NT2/D1 (cell line): ENCODE measurements around the gene RYR3.

Source experiments
- SUZ12 ChIP-seq: IDR thresholded peaks from 2 replicates; pipeline ENCODE4 v1.6.1; 2011; ENCODE audit not compliant: insufficient read length, insufficient read depth; ENCODE audit errors: extremely low read depth
- YY1 ChIP-seq: IDR thresholded peaks from 2 replicates; pipeline ENCODE4 v1.6.1; 2011; ENCODE audit not compliant: insufficient read length, insufficient read depth
- ZNF274 ChIP-seq: IDR thresholded peaks from 2 replicates; pipeline ENCODE4 v1.6.1; 2011; ENCODE audit warnings: mild to moderate bottlenecking, low read depth, low read length

DNA sequence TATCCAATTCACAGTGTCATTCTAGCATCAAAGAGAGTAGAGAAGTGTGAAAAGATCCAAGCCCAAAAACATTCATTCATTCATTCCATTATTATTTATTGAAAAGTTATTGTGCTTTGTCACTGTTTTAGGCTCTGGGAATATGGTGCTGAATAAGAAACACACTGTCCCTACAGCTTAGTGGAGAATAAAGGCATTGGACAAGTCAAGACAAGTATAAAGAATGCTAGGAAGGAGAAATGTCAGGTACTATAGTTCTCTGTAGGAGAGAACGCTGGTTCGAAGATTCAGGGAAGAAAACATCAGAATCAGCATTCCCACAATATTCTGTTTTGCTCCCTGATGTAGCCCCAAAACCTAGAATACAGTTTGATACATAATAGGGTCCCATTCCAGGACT is 528.8 kb downstream of the RYR3 start:
- TF ChIP-seq SUZ12 (no peak), ZNF274 (no peak), YY1 (no peak)
